PC-9 (cell line): ENCODE data around the gene ZNRF4. TPM values are rescaled to one million over a fixed set of nuclear protein-coding genes. Genes with fewer than 3 reads are reported as not detected.
A peak's percentile ranks its signal among the peaks of the same experiment; 100 is the strongest.

Experiments used
- BruUV-seq: library from RNA; stranded (reverse); fragments of 400-500 nt; replicated peaks from 2 replicates; lab custom pipeline; 2021; lab: Mats Ljungman, UMichigan
- CTCF ChIA-PET: fragments of 300-600 bp; sonication (Branson Sonifier 250); formaldehyde crosslinking; loops from one replicate; lab custom pipeline; 2022; ENCODE audit warnings: antibody characterized with exemption; lab: Charles Lee
- POLR2A ChIA-PET: fragments of 300-600 bp; sonication (Branson Sonifier 250); formaldehyde crosslinking; loops from one replicate; lab custom pipeline; 2022; ENCODE audit warnings: antibody characterized with exemption; ENCODE audit not compliant: unreplicated experiment; lab: Charles Lee
- DNase-seq, 2 experiments: peaks; one replicate each; pipeline versions ENCODE4 v3.0.0 to v3.0.0-alpha.2; 2015 to 2022; ENCODE audit warnings: mixed read lengths in 1 of 2
- H2AFZ ChIP-seq: fragments of 200-600 bp; sonication (generic); 2 replicates; pipeline ENCODE4 v1.8.1; 2017; ENCODE audit warnings: antibody characterized with exemption
- H3F3A ChIP-seq: fragments of 200-600 bp; sonication (generic); 2 replicates; pipeline ENCODE4 v1.8.1; 2017; ENCODE audit warnings: antibody characterized with exemption, mild to moderate bottlenecking, low read depth; ENCODE audit not compliant: insufficient read depth
- H3K27ac ChIP-seq: fragments of 200-600 bp; sonication (generic); 2 replicates; pipeline ENCODE4 v1.6.1; 2016; ENCODE audit warnings: mixed run types
- H3K27me3 ChIP-seq: fragments of 200-600 bp; sonication (generic); 2 replicates; pipeline ENCODE4 v1.6.1; 2016; ENCODE audit warnings: low read depth, mixed run types; ENCODE audit not compliant: insufficient read depth
- H3K36me3 ChIP-seq: fragments of 200-600 bp; sonication (generic); 2 replicates; pipeline ENCODE4 v1.6.1; 2016; ENCODE audit warnings: low read depth, mixed run types
- H3K4me1 ChIP-seq: fragments of 200-600 bp; sonication (generic); replicated peaks from 2 replicates; pipeline ENCODE4 v1.6.1; 2016; ENCODE audit warnings: mixed run types; ENCODE audit not compliant: insufficient read depth
- H3K4me2 ChIP-seq: fragments of 200-600 bp; sonication (generic); 2 replicates; pipeline ENCODE4 v1.6.1; 2017; ENCODE audit warnings: mixed run types
- H3K4me3 ChIP-seq: fragments of 200-600 bp; sonication (generic); 2 replicates; pipeline ENCODE4 v1.6.1; 2016; ENCODE audit warnings: mixed run types
- H3K79me2 ChIP-seq: fragments of 200-600 bp; sonication (generic); 2 replicates; pipeline ENCODE4 v1.6.1; 2017; ENCODE audit warnings: low read depth, mixed run types
- H3K9me2 ChIP-seq: fragments of 200-600 bp; sonication (generic); 2 replicates; pipeline ENCODE4 v1.8.1; 2017; ENCODE audit warnings: mild to moderate bottlenecking; ENCODE audit not compliant: insufficient read depth
- H3K9me3 ChIP-seq: fragments of 200-600 bp; sonication (generic); 2 replicates; pipeline ENCODE4 v1.8.1; 2016; ENCODE audit warnings: low read depth; ENCODE audit not compliant: insufficient read depth
- H4K20me1 ChIP-seq: fragments of 200-600 bp; sonication (generic); 2 replicates; pipeline ENCODE4 v1.8.1; 2017; ENCODE audit not compliant: insufficient read depth
- EZH2 ChIP-seq: fragments of 200-600 bp; sonication (generic); IDR thresholded peaks from 2 replicates; pipeline ENCODE4 v1.8.0; 2017; ENCODE audit warnings: antibody characterized with exemption, low read depth
- intact Hi-C: fragments of 100-400 bp; cut with micrococcal nuclease; formaldehyde crosslinking; loops from one replicate; pipeline ENCODE4 v1.10.0; 2022; ENCODE audit not compliant: unreplicated experiment
- total RNA-seq: library from RNA; stranded (reverse); gene quantifications from 2 replicates; pipeline ENCODE4 v1.2.3, GENCODE V29; 2021
- TF ChIP-seq, protein P1 (sequence below): fragments of 200-600 bp; sonication (generic); conservative IDR thresholded peaks from 2 replicates; pipeline ENCODE4 v1.6.1; 2017; ENCODE audit warnings: mixed run types, antibody characterized with exemption, mild to moderate bottlenecking, moderate library complexity

ZNRF4 gene
- total RNA-seq, 1 experiment from 2014 or later, result not detected

DNA sequence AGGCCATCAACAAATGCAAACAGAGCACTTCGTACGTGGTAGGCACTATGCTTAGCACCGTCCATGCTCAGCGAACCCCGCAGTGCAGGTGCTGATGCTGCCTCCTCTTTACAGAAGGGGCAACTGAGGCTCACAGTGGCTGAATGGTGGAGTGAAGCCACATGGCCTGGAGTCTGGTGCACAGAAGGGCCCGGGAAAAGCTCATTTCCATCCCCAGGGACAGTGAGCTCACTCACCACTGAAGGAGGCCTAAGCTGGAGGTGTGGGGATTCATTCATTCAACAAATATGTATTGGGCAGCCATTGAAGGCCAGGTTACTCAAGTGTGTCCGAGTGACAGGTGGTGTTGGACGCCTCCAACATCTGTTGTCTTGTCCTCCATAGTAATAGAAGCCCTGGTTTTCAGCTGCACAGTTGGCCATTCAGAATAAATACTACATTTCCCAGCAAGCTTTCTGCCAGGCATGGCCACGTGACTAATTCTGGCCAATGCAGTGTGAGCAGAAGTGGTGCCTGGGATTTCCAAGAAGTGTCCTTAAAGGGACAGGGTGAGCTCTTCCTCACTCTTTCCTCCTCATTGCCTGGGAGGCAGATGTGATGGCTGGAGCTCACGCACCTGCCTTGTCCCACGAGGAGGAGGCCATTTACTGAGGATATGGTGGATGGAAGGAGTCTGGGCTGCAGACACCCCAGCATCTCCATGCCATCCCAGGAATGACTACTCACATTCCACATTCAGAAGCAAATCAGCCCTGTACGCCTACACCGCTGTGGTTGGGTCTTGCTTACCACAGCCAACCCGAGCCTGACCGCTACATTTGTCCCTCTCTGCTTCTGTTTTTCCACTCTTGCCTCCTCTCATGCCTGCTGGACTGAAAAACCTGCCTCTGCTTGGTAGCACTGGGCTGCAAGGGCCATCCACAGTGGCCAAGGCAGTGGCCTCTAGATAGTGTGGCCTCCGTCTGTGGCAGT is 2.3 kb upstream of the ZNRF4 start:
- POLR2A ChIA-PET, result interaction anchor here (0.5 kb wide), 1 partner anchor 604 kb away, joined by 3 read pairs; no protein-coding TSS in a partner anchor
- Histone ChIP-seq H3K27me3 (0 out of 2 replicates have a peak, but pooled peaks cover under 1% of the 10 kb centered on the region), H3K79me2 (no peaks in the 10 kb centered on the region), H3K4me2 (no peak overlapping the region), H2AFZ (no peak overlapping the region), H4K20me1 (no peaks in the 10 kb centered on the region), H3K9me3 (no peaks in the 10 kb centered on the region), H3K4me1 (no peaks in the 10 kb centered on the region), H3K9me2 (no peaks in the 10 kb centered on the region), H3K36me3 (no peaks in the 10 kb centered on the region), H3F3A (no peaks in the 10 kb centered on the region), H3K4me3 (no peak overlapping the region), H3K27ac (no peak overlapping the region)
- CTCF ChIA-PET, result interaction anchor here (0.7 kb wide), 1 partner anchor 40 kb away, joined by 4 read pairs; no protein-coding TSS in a partner anchor
- no TSS peak for BruUV-seq
- intact Hi-C loops, result no loop called here
- DNase-seq, result peak in 1 of 2 experiments; percentile 23
- TF ChIP-seq EZH2, result no peak
- TF ChIP-seq, protein P1, sequence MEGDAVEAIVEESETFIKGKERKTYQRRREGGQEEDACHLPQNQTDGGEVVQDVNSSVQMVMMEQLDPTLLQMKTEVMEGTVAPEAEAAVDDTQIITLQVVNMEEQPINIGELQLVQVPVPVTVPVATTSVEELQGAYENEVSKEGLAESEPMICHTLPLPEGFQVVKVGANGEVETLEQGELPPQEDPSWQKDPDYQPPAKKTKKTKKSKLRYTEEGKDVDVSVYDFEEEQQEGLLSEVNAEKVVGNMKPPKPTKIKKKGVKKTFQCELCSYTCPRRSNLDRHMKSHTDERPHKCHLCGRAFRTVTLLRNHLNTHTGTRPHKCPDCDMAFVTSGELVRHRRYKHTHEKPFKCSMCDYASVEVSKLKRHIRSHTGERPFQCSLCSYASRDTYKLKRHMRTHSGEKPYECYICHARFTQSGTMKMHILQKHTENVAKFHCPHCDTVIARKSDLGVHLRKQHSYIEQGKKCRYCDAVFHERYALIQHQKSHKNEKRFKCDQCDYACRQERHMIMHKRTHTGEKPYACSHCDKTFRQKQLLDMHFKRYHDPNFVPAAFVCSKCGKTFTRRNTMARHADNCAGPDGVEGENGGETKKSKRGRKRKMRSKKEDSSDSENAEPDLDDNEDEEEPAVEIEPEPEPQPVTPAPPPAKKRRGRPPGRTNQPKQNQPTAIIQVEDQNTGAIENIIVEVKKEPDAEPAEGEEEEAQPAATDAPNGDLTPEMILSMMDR, result no peak

DNA sequence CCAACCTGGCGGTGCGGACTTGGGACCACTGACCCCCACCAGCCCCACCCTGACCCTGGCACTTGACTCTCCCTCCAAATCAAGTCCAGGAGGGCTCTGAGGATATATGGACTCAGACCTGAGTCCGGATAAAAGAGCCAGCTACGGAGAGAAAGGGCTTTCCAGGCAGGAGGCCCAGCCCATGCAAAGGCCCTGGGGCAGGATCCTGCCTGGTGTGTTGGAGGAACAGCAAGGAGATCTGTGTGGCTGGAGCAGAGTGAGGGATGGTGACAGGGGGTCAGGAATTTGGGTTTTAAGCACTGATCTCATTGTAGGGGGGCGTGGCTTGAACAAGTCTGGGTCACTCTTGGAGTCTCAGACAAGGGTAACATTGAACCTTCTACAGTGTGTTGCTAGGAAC is 474 bp upstream of the ZNRF4 start:
- Histone ChIP-seq H3K4me1 (no peaks in the 10 kb centered on the region), H3K79me2 (no peaks in the 10 kb centered on the region), H4K20me1 (no peaks in the 10 kb centered on the region), H3F3A (no peaks in the 10 kb centered on the region), H3K9me3 (no peaks in the 10 kb centered on the region), H2AFZ (no peak overlapping the region), H3K27ac (no peak overlapping the region), H3K36me3 (no peaks in the 10 kb centered on the region), H3K4me2 (no peak overlapping the region), H3K4me3 (no peak overlapping the region), H3K27me3 (no peaks in the 10 kb centered on the region), H3K9me2 (no peaks in the 10 kb centered on the region)
- intact Hi-C loops, result no loop called here
- no TSS peak for BruUV-seq
- DNase-seq, result no peak
- POLR2A ChIA-PET, result no interaction called here
- TF ChIP-seq, protein P1, result no peak
- TF ChIP-seq EZH2, result no peak
- CTCF ChIA-PET, result no interaction called here

DNA sequence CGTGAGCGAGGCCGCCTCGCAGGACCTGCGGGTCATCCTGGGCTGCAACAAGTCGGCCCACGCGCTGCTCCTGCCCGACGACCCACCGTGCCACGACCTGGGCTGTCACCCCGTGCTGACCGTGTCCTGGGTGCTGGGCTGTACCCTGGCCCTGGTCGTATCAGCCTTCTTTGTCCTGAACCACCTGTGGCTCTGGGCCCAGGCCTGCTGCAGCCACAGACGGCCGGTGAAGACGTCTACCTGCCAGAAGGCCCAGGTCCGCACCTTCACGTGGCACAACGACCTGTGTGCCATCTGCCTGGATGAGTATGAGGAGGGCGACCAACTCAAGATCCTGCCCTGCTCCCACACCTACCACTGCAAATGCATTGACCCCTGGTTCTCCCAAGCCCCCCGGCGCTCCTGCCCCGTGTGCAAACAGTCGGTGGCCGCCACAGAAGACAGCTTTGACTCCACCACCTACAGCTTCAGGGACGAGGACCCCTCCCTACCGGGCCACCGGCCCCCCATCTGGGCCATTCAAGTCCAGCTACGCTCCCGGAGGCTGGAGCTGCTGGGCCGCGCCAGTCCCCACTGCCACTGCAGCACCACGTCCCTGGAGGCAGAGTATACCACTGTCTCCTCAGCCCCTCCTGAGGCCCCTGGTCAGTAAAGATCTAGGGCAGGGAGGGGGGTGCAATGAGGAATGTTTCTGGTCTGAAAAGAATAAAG is 1.1 kb downstream of the ZNRF4 start:
- Histone ChIP-seq H3K36me3 (no peaks in the 10 kb centered on the region), H3K9me2 (no peaks in the 10 kb centered on the region), H3K27me3 (no peaks in the 10 kb centered on the region), H3K27ac (no peak overlapping the region), H3K9me3 (no peaks in the 10 kb centered on the region), H3K4me2 (no peak overlapping the region), H3K79me2 (no peaks in the 10 kb centered on the region), H3K4me3 (no peak overlapping the region), H4K20me1 (no peaks in the 10 kb centered on the region), H2AFZ (no peak overlapping the region), H3K4me1 (no peaks in the 10 kb centered on the region), H3F3A (no peaks in the 10 kb centered on the region)
- no TSS peak for BruUV-seq
- no peak for DNase-seq
- TF ChIP-seq EZH2, result no peak
- TF ChIP-seq, protein P1, result no peak
- intact Hi-C loops, result no loop called here
- ChIA-PET CTCF (interaction anchor here (0.6 kb wide), 1 partner anchor 231 kb away, joined by 3 read pairs; no protein-coding TSS in a partner anchor), POLR2A (no interaction called here)
